ENCODE data around the gene ACP5.

- TF ChIP-seq CTCF (conservative IDR thresholded peaks at IDR 0.05; ENCODE audit: low read length) (no peak), EZH2phosphoT487 (IDR thresholded peaks at IDR 0.05; ENCODE audit: borderline replicate concordance) (no peak)
Measured at GRCh38 chr19:11574689-11575088, 2.8 kb downstream of the ACP5 start.
